ENCODE data around the gene RPS18. TPM values are rescaled to one million over a fixed set of nuclear protein-coding genes. Genes with fewer than 3 reads are reported as not detected.

RPS18 gene
- total and polyA plus RNA-seq, 9 donors: 4,177 to 11,953 (median 5,981) TPM

DNA sequence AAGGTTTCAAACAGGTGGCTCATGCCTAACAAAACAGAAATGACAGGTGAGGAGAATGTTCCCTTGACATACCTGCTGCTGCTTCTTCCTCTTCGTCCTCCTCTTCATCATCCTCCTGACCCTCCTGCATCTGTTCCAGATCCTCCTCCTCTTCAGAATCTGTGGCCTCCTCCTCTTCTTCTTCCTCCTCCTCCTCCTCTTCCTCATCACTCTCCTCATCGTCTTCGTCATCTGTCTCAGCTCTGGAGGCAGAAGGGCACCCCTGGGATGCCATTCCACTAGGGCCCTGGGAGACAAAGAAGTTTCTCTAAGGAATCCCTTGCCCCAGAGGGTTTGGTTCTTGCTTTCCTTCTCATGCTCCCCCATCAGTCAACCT is 48.1 kb downstream of the RPS18 start:
- 82 to 90% (median 83%) methylated on average over 3 of the region's 3 CpGs for WGBS, 3 donors
- DNase-seq: no peak
- peaks cover 12% of the 10 kb centered on the region for H3K4me1 ChIP-seq (ENCODE audit: insufficient read depth)
- H3K9me3 ChIP-seq: no peaks in the 10 kb centered on the region
- TF ChIP-seq EP300 (IDR thresholded peaks at IDR 0.05): no peak
- no peak for TF ChIP-seq POLR2A (IDR thresholded peaks at IDR 0.05)
- TF ChIP-seq, protein P1, sequence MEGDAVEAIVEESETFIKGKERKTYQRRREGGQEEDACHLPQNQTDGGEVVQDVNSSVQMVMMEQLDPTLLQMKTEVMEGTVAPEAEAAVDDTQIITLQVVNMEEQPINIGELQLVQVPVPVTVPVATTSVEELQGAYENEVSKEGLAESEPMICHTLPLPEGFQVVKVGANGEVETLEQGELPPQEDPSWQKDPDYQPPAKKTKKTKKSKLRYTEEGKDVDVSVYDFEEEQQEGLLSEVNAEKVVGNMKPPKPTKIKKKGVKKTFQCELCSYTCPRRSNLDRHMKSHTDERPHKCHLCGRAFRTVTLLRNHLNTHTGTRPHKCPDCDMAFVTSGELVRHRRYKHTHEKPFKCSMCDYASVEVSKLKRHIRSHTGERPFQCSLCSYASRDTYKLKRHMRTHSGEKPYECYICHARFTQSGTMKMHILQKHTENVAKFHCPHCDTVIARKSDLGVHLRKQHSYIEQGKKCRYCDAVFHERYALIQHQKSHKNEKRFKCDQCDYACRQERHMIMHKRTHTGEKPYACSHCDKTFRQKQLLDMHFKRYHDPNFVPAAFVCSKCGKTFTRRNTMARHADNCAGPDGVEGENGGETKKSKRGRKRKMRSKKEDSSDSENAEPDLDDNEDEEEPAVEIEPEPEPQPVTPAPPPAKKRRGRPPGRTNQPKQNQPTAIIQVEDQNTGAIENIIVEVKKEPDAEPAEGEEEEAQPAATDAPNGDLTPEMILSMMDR (IDR thresholded peaks at IDR 0.05): no peak
- no peak overlapping the region for H3K27ac ChIP-seq
- no peak overlapping the region for H3K4me3 ChIP-seq
- H3K36me3 ChIP-seq: no peaks in the 10 kb centered on the region
- intact Hi-C loops (cut with DNase I): loop anchor here in 2 of 4 donors (5.0 to 10.0 kb wide), 3 partner anchors 48 to 105 kb away; partner anchors contain the start of genes CUTA (in 1 of the 2), PHF1 (in 1 of the 2), RPS18 (in 1 of the 2) and SYNGAP1 (in 1 of the 2)
- H3K27me3 ChIP-seq: no peaks in the 10 kb centered on the region

DNA sequence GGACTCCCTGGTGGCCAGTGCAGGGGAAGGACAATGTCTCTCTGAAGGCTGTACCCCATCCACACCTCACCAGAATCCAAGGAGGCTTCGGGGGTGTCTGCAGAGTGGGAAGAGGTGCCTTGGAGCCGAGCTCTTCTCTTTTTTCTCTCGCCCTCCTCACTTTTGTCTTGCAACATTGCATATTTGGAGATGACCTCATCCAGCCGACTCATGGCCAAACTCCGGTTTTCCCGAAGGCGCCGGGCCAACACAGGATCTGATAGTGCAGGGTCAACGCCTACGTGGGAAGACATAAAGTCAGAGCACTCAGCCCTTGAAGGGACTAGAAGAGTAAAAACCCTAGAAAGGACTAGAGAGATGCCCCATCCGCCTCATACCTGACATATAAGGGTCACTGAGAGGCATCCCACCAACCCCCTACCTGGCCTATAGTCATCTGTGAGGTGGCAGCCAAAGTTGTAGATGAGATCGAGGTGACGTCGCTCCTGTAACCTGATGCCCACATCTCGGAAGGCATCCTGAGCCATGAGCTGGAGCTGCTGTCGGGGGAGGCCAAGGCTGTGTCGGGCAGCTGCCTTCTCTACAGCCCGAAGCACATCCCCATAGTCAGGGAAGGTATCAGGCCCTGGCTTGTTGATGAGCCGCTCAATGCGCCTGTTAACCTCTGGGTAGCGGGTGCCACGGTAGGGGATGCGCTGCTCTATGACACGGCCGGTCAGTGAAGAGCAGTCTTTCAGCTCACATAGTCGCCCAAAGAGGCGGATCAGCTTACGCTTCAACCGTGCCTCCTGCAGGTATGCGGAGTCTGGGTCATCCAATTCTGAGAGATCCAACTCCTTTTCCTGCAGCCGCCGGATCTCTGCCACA is 48.7 kb downstream of the RPS18 start:
- Histone ChIP-seq H3K36me3 (no peaks in the 10 kb centered on the region), H3K27ac (no peak overlapping the region), H3K9me3 (no peaks in the 10 kb centered on the region), H3K4me1 (ENCODE audit: insufficient read depth) (peaks cover 7% of the 10 kb centered on the region), H3K27me3 (no peaks in the 10 kb centered on the region), H3K4me3 (no peak overlapping the region)
- peak in 4 of 5 donors; percentile 20 to 64 (median 56) for DNase-seq
- intact Hi-C loops (cut with DNase I): no loop called here
- WGBS, 3 donors: 64 to 75% (median 70%) methylated on average over 32 of the region's 32 CpGs
- TF ChIP-seq POLR2A (IDR thresholded peaks at IDR 0.05): no peak
- no peak for TF ChIP-seq EP300 (IDR thresholded peaks at IDR 0.05)
- TF ChIP-seq, protein P1 (IDR thresholded peaks at IDR 0.05): no peak

DNA sequence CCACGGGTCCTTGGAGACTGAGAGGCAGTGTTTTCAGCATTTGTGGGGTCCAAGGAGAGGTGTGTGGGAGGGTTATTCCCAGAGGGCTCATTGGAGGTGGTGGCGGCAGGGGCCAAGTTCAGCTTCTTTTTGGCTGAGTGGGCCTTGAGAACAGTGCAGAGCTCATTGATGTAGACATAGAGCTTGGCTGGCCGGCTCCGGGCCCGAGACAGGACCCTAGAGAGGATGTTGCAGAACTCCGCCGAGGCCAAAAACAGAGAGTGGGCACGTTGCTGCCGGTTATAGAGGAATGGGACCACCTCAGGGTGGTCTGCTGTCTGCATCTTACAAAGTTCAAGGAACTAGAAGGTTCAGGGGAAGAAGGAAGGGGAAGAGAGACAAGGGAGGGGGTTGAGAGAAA is 49.4 kb downstream of the RPS18 start:
- intact Hi-C loops (cut with DNase I): no loop called here
- TF ChIP-seq, protein P1 (IDR thresholded peaks at IDR 0.05): no peak
- TF ChIP-seq EP300 (IDR thresholded peaks at IDR 0.05) (no peak), POLR2A (IDR thresholded peaks at IDR 0.05) (no peak)
- Histone ChIP-seq H3K27me3 (no peaks in the 10 kb centered on the region), H3K36me3 (no peaks in the 10 kb centered on the region), H3K9me3 (no peaks in the 10 kb centered on the region), H3K4me1 (ENCODE audit: insufficient read depth) (peaks cover 7% of the 10 kb centered on the region), H3K27ac (no peak overlapping the region), H3K4me3 (no peak overlapping the region)
- peak in 1 of 5 donors; percentile 35 for DNase-seq
- WGBS, 3 donors: 64 to 69% (median 67%) methylated on average over 9 of the region's 9 CpGs

DNA sequence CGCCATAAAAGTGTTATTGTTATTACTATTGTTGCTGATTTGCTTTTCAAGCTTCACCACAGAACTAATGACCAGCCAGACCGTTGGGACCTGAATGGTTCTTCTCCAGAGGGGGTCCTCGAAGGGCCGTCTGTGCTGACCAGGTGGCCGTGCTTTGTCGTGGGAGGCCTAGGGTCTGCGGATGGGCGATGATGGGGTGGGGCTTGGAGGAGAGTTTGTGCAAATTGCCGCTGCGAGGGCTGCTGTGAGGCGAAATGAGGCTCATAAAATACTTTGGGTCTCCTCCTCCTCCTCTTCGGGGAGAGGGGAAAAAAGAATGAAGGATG is 51.7 kb downstream of the RPS18 start:
- DNase-seq: peak in 2 of 5 donors; percentile 53 to 55
- intact Hi-C loops (cut with DNase I): no loop called here
- TF ChIP-seq, protein P1 (IDR thresholded peaks at IDR 0.05): no peak
- TF ChIP-seq EP300 (IDR thresholded peaks at IDR 0.05): no peak
- no peak for TF ChIP-seq POLR2A (IDR thresholded peaks at IDR 0.05)
- H3K36me3 ChIP-seq: no peaks in the 10 kb centered on the region
- peak overlapping the region; percentile 81 for H3K4me3 ChIP-seq
- H3K27me3 ChIP-seq: no peaks in the 10 kb centered on the region
- 1% methylated on average over 12 of the region's 12 CpGs for WGBS, 3 donors
- peak overlapping the region in 1 of 2 donors; percentile 66 for H3K27ac ChIP-seq
- no peaks in the 10 kb centered on the region for H3K9me3 ChIP-seq
- peaks cover 6% of the 10 kb centered on the region for H3K4me1 ChIP-seq (ENCODE audit: insufficient read depth)

Data from ovary (tissue), 9 donors.